ENCODE measurements around the gene UBE2G2. TPM values are rescaled to one million over a fixed set of nuclear protein-coding genes. Genes with fewer than 3 reads are reported as not detected.

Gene UBE2G2
- polyA plus RNA-seq, 1 donor (not counting 4 experiments of a cell fraction or from before 2014, with no cell fraction given), result 106 TPM

GRCh38 chr21:44734841-44735240, 66.8 kb downstream of the UBE2G2 start:
- DNase-seq (ENCODE audit: low read depth, low spot score) (no peak), FAIRE-seq (no peak)
- Histone ChIP-seq H3K36me3 (ENCODE audit: control insufficient read depth in 2 of 2, extremely low read depth in 1 of 2, insufficient read depth in 2 of 2, low read length in 2 of 2) (no peaks in the 10 kb centered on the region), H3K4me2 (ENCODE audit: control insufficient read depth, extremely low read depth, insufficient read depth, low read depth, low read length) (no peak overlapping the region), H3K9ac (ENCODE audit: control insufficient read depth, extremely low read depth, insufficient read depth, low read length) (no peak overlapping the region), H3K27me3 (ENCODE audit: control insufficient read depth, extremely low read depth, insufficient read depth, low read length) (peaks cover 3% of the 10 kb centered on the region), H3K4me3 (ENCODE audit: control insufficient read depth in 2 of 3, extremely low read depth in 1 of 3, insufficient read depth in 2 of 3, low read depth in 1 of 3, low read length in 3 of 3) (no peak overlapping the region), H3K9me3 (ENCODE audit: control insufficient read depth, low read depth, low read length) (peaks cover 19% of the 10 kb centered on the region), H3K4me1 (ENCODE audit: control insufficient read depth, extremely low read depth, insufficient read depth, low read length) (no peaks in the 10 kb centered on the region), H3K9me1 (ENCODE audit: control insufficient read depth, extremely low read depth, insufficient read depth, low read length) (no peaks in the 10 kb centered on the region), H2AFZ (ENCODE audit: control insufficient read depth, low read length) (no peak overlapping the region), H4K20me1 (ENCODE audit: control insufficient read depth, extremely low read depth, insufficient read depth, low read length) (no peaks in the 10 kb centered on the region), H3K79me2 (ENCODE audit: control insufficient read depth, insufficient read depth, low read length) (no peaks in the 10 kb centered on the region), H3K27ac (ENCODE audit: control insufficient read depth, insufficient read depth, low read length) (no peak overlapping the region)
- TF ChIP-seq EZH2 (IDR thresholded peaks at IDR 0.05; ENCODE audit: low read length), result no peak
- no peak for TF ChIP-seq CTCF (optimal IDR thresholded peaks at IDR 0.05 in 1 of 3, IDR thresholded peaks at IDR 0.05 in 1 of 3, conservative IDR thresholded peaks at IDR 0.05 in 1 of 3; ENCODE audit: extremely low read depth in 1 of 3, insufficient read depth in 2 of 3, low read length in 3 of 3)
- dilution Hi-C loops (cut with MboI; ENCODE audit: extremely low pct_ligation_motif_present, low sequenced_read_pairs), result loop anchor here (25.0 kb wide), 1 partner anchor 248 kb away; no protein-coding TSS in a partner anchor

- no peak for DNase-seq (ENCODE audit: low read depth, low spot score)
These were observed 67.4 kb downstream of the UBE2G2 start for GRCh38 chr21:44734026-44734745.

More at GRCh38 chr21:44734026-44734745, 67.4 kb downstream of the UBE2G2 start:
- Histone ChIP-seq H3K79me2 (ENCODE audit: control insufficient read depth, insufficient read depth, low read length) (no peaks in the 10 kb centered on the region), H3K36me3 (ENCODE audit: control insufficient read depth in 2 of 2, extremely low read depth in 1 of 2, insufficient read depth in 2 of 2, low read length in 2 of 2) (no peaks in the 10 kb centered on the region), H3K27me3 (ENCODE audit: control insufficient read depth, extremely low read depth, insufficient read depth, low read length) (peaks cover 3% of the 10 kb centered on the region), H2AFZ (ENCODE audit: control insufficient read depth, low read length) (no peak overlapping the region), H3K4me3 (ENCODE audit: control insufficient read depth in 2 of 3, extremely low read depth in 1 of 3, insufficient read depth in 2 of 3, low read depth in 1 of 3, low read length in 3 of 3) (no peak overlapping the region), H3K9me1 (ENCODE audit: control insufficient read depth, extremely low read depth, insufficient read depth, low read length) (no peaks in the 10 kb centered on the region), H3K4me1 (ENCODE audit: control insufficient read depth, extremely low read depth, insufficient read depth, low read length) (no peaks in the 10 kb centered on the region), H4K20me1 (ENCODE audit: control insufficient read depth, extremely low read depth, insufficient read depth, low read length) (no peaks in the 10 kb centered on the region), H3K27ac (ENCODE audit: control insufficient read depth, insufficient read depth, low read length) (no peak overlapping the region), H3K9me3 (ENCODE audit: control insufficient read depth, low read depth, low read length) (peaks cover 15% of the 10 kb centered on the region), H3K9ac (ENCODE audit: control insufficient read depth, extremely low read depth, insufficient read depth, low read length) (no peak overlapping the region), H3K4me2 (ENCODE audit: control insufficient read depth, extremely low read depth, insufficient read depth, low read depth, low read length) (no peak overlapping the region)
- no peak for TF ChIP-seq CTCF (optimal IDR thresholded peaks at IDR 0.05 in 1 of 3, IDR thresholded peaks at IDR 0.05 in 1 of 3, conservative IDR thresholded peaks at IDR 0.05 in 1 of 3; ENCODE audit: extremely low read depth in 1 of 3, insufficient read depth in 2 of 3, low read length in 3 of 3)
- no peak for TF ChIP-seq EZH2 (IDR thresholded peaks at IDR 0.05; ENCODE audit: low read length)
- no peak for FAIRE-seq
- dilution Hi-C loops (cut with MboI; ENCODE audit: extremely low pct_ligation_motif_present, low sequenced_read_pairs), result loop anchor here (25.0 kb wide), 1 partner anchor 247 kb away; no protein-coding TSS in a partner anchor
